Adrenal gland (tissue), 12 donors: ENCODE results near the gene SF3A1. TPM values are rescaled to one million over a fixed set of nuclear protein-coding genes. Genes with fewer than 3 reads are reported as not detected.
A peak's percentile ranks its signal among the peaks of the same experiment; 100 is the strongest.

Experiments
- DNase-seq, 7 donors: peaks; one replicate each; pipeline ENCODE4 v3.0.0-alpha.2; 2019 to 2020
- H3K27ac ChIP-seq, 5 donors: fragments of 200-600 bp; sonication (generic) in 4 of 5; 1 replicate in 3 of 5; 2 replicates in 2 of 5; pipeline versions ENCODE4 v1.5.1 to v1.8.0; 2016 to 2020; ENCODE audit warnings: mild to moderate bottlenecking in 1 of 5
- H3K27me3 ChIP-seq: fragments of 200-600 bp; 2 replicates; pipeline ENCODE4 v1.8.0; 2021
- H3K36me3 ChIP-seq, 2 donors: fragments of 200-600 bp; replicated peaks in 1 of 2; 1 replicate in 1 of 2; 2 replicates in 1 of 2; pipeline versions ENCODE4 v1.5.1 to v1.8.0; 2018 to 2022
- H3K4me1 ChIP-seq, 2 donors: fragments of 200-600 bp; replicated peaks in 1 of 2; 1 replicate in 1 of 2; 2 replicates in 1 of 2; pipeline versions ENCODE4 v1.5.1 to v1.8.0; 2018 to 2021
- H3K4me3 ChIP-seq, 4 donors: fragments of 200-600 bp; sonication (generic) in 3 of 4; one replicate each; pipeline ENCODE4 v1.5.1; 2016 to 2018
- H3K9me3 ChIP-seq, 3 donors: fragments of 200-600 bp; sonication (generic) in 1 of 3; replicated peaks in 1 of 3; 1 replicate in 2 of 3; 2 replicates in 1 of 3; pipeline versions ENCODE4 v1.5.1 to v1.8.0; 2016 to 2021
- POLR2A ChIP-seq, 2 donors: fragments of 450-650 bp; IDR thresholded peaks; one replicate each; pipeline ENCODE4 v1.6.1; 2017; ENCODE audit warnings: antibody characterized with exemption in 2 of 2, mild to moderate bottlenecking in 2 of 2, moderate library complexity in 1 of 2
- WGBS, 4 donors: extraction: QIAGEN DNeasy Blood & Tissue Kit in 2 of 4; methylation state at CpG; one replicate each; pipeline versions ENCODE4 v1.1.5 to v1.1.7; 2013 to 2017; 5-methylcytosine and 5-hydroxymethylcytosine counted together
- intact Hi-C, 2 donors: fragments of 100-400 bp; cut with DNase I; formaldehyde crosslinking; loops; one replicate each; pipeline versions ENCODE4 v1.14.1 to v1.15.0; 2022 to 2023
- polyA plus RNA-seq, 3 donors: library from polyadenylated mRNA; stranded (reverse); fragments of 200-250 nt in 2 of 3; fragments of 350-450 nt in 1 of 3; fragmentation: Illumina TruSeq in 1 of 3; extraction: RNeasy Lipid Tissue Mini Kit (QIAGEN cat#74804) in 1 of 3; gene quantifications; one replicate each; pipeline ENCODE4 v1.2.3, GENCODE V29; 2013 to 2014
- total RNA-seq, 9 donors: library from RNA; depleted of rRNA in 4 of 9; stranded (reverse); fragments of >200 nt in 4 of 9; fragments of 120-200 nt in 1 of 9; fragmentation: NEBNext Ultra II Directional in 1 of 9; extraction: Animal tissue kit (Norgen Biotek cat#: 25700) in 1 of 9; gene quantifications; one replicate each; pipeline versions ENCODE4 v1.1.0 to v1.2.4, GENCODE V29; 2013 to 2023
- TF ChIP-seq, protein P1 (sequence below), 6 experiments: fragments of 450-650 bp in 4 of 6; fragments of 200-600 bp in 2 of 6; sonication (generic) in 1 of 6; IDR thresholded peaks; 1 replicate in 5 of 6; 2 replicates in 1 of 6; pipeline versions ENCODE4 v1.5.1 to v1.8.0; 2016 to 2021; ENCODE audit warnings: antibody characterized with exemption in 6 of 6, mild to moderate bottlenecking in 2 of 6, moderate library complexity in 1 of 6
- donor health status: healthy with polysubstance abuse.
- donor health status: Bipolar disorder and iron deficiency.
- donor health status: DM: yes; HTN: yes; CAD: no.
- donor health status: DM: no; HTN: no; CAD: no.
- donor health status: DM: no; HTN: no; CAD: no.
- donor health status: DM: yes; HTN: yes; CAD: no.

SF3A1 gene
- total and polyA plus RNA-seq, 12 donors = 15.7 to 212 (median 107) TPM

DNA sequence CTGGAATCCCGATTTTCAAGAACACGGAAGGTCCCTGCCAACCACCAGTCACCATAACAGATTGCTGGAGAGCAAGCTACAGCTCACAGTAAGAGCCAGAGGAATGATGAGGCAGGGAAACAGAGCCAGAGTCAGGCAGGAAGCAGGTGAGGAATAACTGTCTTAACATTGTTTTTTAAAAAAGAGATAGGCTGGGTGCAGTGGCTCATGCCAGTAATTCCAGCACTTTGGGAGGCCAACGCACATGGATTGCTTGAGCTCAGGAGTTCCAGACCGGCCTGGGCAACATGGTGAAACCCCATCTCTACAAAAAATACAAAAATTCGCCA, 53.9 kb downstream of the SF3A1 start:
- Histone ChIP-seq H3K4me3 (no peak overlapping the region), H3K36me3 (peaks cover 0 to 37% of the 10 kb centered on the region in 2 donors), H3K4me1 (peaks cover 32 to 72% of the 10 kb centered on the region in 2 donors), H3K9me3 (no peaks in the 10 kb centered on the region), H3K27me3 (no peaks in the 10 kb centered on the region), H3K27ac (peak overlapping the region in 4 of 5 donors; percentile 32 to 89 (median 67))
- no peak for DNase-seq
- 64 to 78% (median 75%) methylated on average over 4 to 5 of the region's 5 CpGs for WGBS, 4 donors
- TF ChIP-seq, protein P1, sequence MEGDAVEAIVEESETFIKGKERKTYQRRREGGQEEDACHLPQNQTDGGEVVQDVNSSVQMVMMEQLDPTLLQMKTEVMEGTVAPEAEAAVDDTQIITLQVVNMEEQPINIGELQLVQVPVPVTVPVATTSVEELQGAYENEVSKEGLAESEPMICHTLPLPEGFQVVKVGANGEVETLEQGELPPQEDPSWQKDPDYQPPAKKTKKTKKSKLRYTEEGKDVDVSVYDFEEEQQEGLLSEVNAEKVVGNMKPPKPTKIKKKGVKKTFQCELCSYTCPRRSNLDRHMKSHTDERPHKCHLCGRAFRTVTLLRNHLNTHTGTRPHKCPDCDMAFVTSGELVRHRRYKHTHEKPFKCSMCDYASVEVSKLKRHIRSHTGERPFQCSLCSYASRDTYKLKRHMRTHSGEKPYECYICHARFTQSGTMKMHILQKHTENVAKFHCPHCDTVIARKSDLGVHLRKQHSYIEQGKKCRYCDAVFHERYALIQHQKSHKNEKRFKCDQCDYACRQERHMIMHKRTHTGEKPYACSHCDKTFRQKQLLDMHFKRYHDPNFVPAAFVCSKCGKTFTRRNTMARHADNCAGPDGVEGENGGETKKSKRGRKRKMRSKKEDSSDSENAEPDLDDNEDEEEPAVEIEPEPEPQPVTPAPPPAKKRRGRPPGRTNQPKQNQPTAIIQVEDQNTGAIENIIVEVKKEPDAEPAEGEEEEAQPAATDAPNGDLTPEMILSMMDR (IDR thresholded peaks at IDR 0.05) = no peak
- no peak for TF ChIP-seq POLR2A (IDR thresholded peaks at IDR 0.05)
- intact Hi-C loops = no loop called here

- 56 to 61% (median 59%) methylated on average over 7 to 9 of the region's 9 CpGs for WGBS, 4 donors
- intact Hi-C loops = no loop called here
- TF ChIP-seq, protein P1 (IDR thresholded peaks at IDR 0.05) = no peak
- no peak for TF ChIP-seq POLR2A (IDR thresholded peaks at IDR 0.05)
- peaks cover 0 to 42% of the 10 kb centered on the region in 2 donors for H3K36me3 ChIP-seq
- DNase-seq = peak in 3 of 7 donors; percentile 56 to 65 (median 64)
- H3K4me1 ChIP-seq = peaks cover 32 to 66% of the 10 kb centered on the region in 2 donors
- H3K27me3 ChIP-seq = no peaks in the 10 kb centered on the region
- H3K4me3 ChIP-seq = no peak overlapping the region
- peak overlapping the region in 4 of 5 donors; percentile 32 to 89 (median 67) for H3K27ac ChIP-seq
- H3K9me3 ChIP-seq = no peaks in the 10 kb centered on the region
These were observed 54.5 kb downstream of the SF3A1 start for GRCh38 chr22:30301995-30302809.

DNA sequence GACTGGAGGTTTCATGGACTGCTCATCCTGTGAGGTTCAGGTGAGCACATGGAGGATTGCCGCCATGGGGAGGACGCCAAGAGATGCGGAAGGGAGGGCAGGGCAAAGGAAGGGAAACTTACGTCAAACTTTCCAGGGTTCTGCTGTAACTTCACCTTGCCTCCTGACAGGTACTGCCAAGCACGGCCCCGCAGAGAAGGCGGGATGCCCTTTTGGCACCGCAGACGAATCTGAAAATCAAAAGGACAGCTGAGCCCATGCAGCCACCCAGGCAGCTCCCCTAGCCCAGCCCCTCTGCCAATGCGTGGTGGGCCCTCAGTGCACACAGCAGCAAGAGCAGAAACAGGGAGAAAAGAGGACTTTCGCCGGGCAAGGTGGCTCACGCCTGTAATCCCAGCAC, 57.4 kb downstream of the SF3A1 start:
- no peaks in the 10 kb centered on the region for H3K9me3 ChIP-seq
- intact Hi-C loops = no loop called here
- 88 to 97% (median 94%) methylated on average over 13 of the region's 13 CpGs for WGBS, 4 donors
- TF ChIP-seq, protein P1 (IDR thresholded peaks at IDR 0.05) = no peak
- TF ChIP-seq POLR2A (IDR thresholded peaks at IDR 0.05) = no peak
- DNase-seq = no peak
- H3K27me3 ChIP-seq = no peaks in the 10 kb centered on the region
- H3K4me1 ChIP-seq = peaks cover 5 to 43% of the 10 kb centered on the region in 2 donors
- H3K4me3 ChIP-seq = no peak overlapping the region
- H3K36me3 ChIP-seq = peaks cover 0 to 70% of the 10 kb centered on the region in 2 donors
- peak overlapping the region in 1 of 5 donors; percentile 10 for H3K27ac ChIP-seq

DNA sequence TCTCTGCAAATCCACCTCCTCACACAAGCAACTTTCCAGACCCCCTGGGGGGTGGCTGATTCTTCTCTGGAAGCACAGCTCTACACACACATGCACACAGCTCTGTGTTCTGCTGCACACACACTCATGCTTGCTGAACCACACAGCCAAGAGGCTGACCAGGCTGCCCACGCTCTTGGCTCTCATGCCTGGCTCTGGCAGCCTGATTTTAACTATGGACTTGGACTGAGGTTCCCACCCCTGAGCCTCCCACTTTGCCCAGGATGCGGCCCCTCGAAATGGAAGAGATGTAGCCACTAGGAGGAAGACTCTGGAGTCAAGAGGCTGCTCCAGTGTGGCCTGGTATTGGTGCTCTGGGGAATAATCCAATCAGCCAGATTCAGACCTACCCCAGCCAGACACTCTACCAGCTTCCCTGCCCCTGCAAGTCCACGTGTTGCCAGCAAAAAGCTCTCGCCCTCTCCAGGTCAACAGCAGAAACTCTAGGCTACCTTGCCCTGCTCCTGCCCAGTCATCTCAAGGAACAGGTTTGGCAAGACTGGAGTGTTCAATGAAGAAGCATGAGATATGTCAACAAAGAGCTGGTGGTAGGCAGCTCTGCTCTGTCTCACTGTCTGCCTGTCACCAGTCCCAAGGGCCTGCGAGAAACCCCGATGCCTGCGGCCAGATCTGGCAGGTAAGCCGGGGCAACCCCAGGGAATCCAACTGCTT, 58.5 kb downstream of the SF3A1 start:
- Histone ChIP-seq H3K27ac (no peak overlapping the region), H3K36me3 (peaks cover 0 to 82% of the 10 kb centered on the region in 2 donors), H3K4me3 (no peak overlapping the region), H3K4me1 (peaks cover 0 to 31% of the 10 kb centered on the region in 2 donors), H3K9me3 (no peaks in the 10 kb centered on the region), H3K27me3 (no peaks in the 10 kb centered on the region)
- intact Hi-C loops = no loop called here
- DNase-seq = no peak
- TF ChIP-seq, protein P1 (IDR thresholded peaks at IDR 0.05) = no peak
- 91 to 96% (median 93%) methylated on average over 5 to 9 of the region's 9 CpGs for WGBS, 4 donors
